Myocyte (in vitro differentiated cells): ENCODE data around the gene SH3BP1. TPM values are rescaled to one million over a fixed set of nuclear protein-coding genes. Genes with fewer than 3 reads are reported as not detected.
A peak's percentile ranks its signal among the peaks of the same experiment; 100 is the strongest.

Source experiments
- DNase-seq: peaks from one replicate; pipeline ENCODE4 v3.0.0-alpha.2; 2012; ENCODE audit warnings: low read depth
- total RNA-seq: library from RNA; depleted of rRNA; stranded (reverse); fragments of >200 nt; gene quantifications from 2 replicates; pipeline ENCODE4 v1.2.3, GENCODE V29; 2014

SH3BP1 gene
- total RNA-seq, 1 donor from 2014 or later, result not detected

GRCh38 chr22:37658133-37659065 is 18.9 kb downstream of the SH3BP1 start, which contains the start of gene PDXP:
Gene PDXP, plus strand, starts transcription at chr22:37658723. Its CDS starts 60 bp downstream, at chr22:37658783.
- peak; percentile 100 for DNase-seq

DNA sequence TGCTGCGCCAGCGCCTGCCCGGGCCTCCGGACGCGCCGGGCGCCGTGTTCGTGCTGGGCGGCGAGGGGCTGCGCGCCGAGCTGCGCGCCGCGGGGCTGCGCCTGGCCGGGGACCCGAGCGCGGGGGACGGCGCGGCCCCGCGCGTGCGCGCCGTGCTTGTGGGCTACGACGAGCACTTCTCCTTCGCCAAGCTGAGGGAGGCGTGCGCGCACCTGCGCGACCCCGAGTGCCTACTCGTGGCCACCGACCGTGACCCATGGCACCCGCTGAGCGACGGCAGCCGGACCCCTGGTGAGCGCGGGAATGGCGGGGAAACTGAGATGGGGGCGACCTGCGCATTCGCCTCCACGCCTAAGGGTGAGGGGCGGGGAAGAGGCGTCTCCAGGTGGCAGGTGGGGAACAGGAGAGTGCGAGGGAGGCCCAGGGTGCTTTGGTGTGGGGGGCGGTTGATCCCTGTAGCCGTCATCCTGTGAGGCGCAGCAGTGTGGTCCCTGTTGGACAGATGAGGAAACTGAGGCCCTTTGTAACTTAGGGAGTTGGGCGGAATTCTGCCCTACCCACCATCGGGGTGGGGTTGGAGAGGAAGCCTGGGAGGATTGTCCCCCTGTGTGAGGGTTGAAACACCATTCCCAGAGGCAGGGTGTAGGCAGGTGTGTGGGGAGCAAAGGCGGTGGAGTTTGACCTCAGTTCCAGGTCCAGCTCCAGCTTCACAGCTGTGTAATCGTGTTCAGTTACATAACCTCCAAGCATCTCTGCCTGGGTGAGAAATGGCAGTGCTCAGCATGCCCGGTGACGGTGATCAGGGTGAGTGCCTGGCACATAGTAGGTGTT is 19.8 kb downstream of the SH3BP1 start:
- no peak for DNase-seq

DNA sequence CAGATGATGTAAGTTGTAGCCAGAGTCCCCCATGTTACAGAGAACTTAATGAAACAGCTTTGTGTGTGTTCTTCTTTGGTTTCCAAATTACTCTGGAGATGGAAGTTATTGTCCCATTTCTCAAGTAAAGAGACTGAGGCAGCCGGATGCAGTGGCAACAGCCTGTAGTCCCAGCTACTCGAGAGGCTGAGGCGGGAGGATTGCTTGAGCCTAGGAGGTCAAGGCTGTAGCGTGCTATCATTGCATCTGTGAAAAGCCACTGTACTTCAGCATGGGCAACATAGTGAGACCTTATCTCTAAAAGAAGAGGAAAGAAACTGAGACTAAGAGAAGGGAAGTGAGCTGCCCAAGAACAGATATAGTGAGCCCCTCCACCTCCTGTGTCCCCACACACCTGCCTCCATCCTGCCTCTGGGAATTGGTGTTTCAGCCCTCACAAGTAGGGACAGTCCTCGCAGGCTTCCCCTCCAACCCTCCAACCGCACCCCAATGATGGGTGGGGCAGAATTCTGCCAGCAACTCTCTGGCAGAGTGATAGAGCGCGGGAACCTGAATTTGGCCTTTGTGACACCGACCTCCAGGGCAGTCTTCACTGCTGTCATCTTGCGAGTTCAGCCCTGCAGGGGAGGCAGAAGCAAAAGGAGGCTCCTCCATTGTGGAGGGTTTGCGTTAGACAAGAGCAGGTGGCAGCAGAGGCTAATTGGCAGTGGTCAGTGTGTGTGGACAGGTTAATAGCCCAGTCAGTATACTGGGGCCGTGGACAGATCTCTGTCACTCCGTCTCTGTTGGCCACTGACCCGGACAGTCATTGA is 20.6 kb downstream of the SH3BP1 start:
- DNase-seq, result no peak

DNA sequence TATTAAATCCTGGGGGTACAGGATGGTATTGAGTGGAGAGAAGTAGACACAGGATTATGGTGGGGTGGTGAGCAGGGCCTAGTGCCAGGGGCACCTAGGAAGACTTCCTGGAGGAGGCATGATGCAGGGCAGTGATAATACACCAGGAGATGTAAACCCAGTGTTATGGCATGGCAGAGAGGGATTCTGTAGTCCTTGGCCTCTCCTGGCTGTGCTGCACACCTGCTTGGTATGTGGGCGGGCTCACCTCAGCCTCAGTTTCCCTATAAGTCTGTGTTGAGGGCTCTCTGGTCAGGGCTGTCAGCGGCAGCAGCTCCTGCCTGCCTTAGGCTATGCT is 21.2 kb downstream of the SH3BP1 start:
- no peak for DNase-seq

GRCh38 chr22:37661160-37661924 is 21.9 kb downstream of the SH3BP1 start:
- peak; percentile 83 for DNase-seq

DNA sequence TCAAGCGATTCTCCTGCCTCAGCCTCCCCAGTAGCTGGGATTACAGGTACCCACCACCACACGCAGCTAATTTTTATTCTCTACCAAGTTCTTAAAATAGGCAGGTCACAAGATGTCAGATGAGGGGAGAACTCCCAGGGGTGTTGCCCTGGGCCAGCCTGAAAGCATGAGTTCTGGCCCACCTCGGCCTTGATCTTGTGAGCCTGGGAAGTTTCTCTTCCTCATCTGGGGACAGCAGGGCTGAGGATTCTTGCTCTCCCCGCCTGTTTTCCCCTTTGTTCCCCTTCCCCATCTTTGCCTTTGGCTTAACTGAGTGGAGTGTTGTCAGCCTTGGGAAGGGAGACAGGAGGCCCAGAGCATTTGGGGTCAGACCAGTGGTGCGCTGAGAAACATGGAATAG is 22.6 kb downstream of the SH3BP1 start:
- DNase-seq, result no peak

DNA sequence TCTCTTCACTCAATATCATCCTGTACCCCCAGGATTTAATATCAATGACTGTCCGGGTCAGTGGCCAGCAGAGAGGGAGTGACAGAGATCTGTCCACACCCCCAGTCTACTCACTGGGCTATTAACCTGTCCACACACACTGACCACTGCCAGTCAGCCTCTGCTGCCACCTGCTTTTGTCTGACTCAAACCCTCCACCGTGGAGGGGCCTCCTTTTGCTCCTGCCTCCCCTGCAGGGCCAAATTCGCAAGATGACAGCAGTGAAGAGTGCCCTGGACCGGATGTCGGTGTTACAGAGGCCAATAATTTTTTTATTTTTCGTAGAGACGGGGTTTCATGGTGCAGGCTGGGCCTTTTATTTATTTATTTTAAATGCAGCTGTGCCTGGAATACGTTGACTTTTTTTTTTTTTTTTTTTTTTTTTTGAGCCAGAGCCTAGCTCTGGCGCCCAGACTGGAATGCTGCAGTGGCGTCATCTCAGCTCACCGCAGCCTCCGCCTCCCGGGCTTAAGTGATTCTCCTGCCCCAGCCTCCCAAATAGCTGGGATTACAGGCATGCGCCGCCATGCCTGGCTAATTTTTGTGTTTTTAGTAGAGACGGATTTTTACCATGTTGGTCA is 24.2 kb downstream of the SH3BP1 start:
- DNase-seq, result peak; percentile 26

DNA sequence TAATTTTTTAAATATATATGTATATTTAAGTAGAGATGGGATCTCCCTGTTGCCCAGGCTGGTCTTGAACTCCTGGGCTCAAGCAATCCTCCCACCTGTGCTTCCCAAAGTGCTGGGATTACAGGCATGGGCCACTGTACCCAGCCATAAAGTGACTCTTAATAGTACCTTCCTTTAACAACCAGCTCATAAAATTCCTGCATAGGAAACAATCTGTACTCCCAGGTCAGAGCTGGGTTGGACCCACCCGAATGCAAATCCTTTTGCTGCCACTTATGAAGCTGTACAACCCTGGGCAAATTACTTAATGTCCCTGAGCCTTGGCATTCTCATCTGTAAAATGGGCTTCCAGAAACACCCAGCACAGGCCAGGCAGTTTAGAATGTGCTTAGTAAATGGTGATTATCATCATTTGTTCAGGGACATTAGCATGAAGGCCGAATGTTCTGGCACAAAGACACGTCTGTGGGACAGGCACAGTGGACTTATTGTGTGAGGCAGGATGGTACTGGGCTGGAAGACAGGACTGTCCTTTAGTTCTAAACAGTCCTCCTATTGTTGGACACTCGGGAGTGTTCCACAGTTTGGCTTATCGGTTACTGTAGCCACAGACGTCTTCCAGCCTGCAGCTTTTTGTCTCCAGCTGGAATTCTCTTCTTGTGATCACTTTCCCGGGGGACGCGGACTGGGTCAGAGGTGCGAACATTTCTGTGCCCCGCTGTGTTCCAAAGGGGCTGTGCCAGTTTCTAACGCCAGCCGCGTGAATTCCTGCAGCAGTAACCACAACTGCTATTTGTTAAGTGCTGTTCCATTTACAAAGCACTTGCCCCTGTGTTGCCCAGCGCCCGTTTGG is 25.0 kb downstream of the SH3BP1 start:
- DNase-seq, result no peak

GRCh38 chr22:37665487-37665886 is 26.0 kb downstream of the SH3BP1 start:
- no peak for DNase-seq

- no peak for DNase-seq
Observed at GRCh38 chr22:37669586-37669985, 30.1 kb downstream of the SH3BP1 start.

DNA sequence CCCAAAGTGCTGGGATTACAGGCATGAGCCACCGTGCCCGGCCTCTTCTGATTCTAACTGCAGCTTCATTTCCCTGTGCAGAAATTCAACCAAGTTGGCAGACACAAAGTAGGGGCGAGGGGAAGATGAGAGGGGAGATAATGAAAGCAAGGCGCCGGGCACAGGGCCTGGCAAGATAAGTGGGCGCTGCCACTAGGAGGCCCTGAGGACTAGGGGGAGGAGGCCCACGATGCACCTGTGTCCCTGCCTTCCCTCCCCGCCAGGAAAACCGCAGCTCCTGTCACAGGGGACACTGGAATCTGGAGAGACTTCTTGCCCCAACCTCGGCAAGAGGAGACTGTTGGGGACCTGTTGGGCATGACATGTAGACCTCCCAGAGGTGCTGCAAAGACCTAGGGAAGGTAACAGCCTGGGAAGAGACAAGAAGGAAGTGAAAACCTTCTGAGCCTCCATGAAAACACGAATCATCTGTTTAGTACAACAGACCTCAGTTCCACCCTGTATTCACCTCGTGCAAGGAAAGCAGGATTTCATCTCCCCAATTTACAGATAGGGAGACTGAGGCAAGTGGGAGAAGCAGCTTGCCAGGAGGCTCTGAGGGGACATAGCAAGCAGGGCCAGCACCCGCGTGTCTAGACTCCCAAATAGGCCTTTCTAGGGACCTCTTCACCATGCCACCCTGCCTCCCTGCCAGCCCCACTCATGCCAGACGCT is 32.9 kb downstream of the SH3BP1 start:
- DNase-seq, result no peak

GRCh38 chr22:37672920-37673455 is 33.5 kb downstream of the SH3BP1 start:
- no peak for DNase-seq

DNA sequence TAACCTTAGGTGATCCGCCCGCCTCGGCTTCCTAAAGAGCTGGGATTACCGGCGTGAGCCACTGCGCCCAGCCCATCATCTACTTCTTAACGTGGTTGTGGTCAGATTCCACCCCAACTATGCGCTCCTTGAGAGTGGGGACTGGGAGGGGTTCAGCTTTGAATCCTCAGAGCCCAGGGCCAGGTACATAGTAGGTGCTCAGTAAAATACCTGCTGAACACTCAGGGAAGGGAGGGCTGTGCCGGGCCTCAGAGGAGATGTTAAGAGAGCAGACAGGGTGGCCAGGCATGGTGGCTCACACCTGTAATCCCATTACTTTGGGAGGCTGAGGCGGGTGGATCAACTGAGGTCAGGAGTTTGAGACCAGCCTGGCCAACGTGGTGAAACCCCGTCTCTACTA is 34.8 kb downstream of the SH3BP1 start:
- no peak for DNase-seq

GRCh38 chr22:37674951-37675929 is 35.8 kb downstream of the SH3BP1 start, which contains the start of gene LGALS1:
Gene LGALS1, plus strand, starts transcription at chr22:37675636. Its CDS starts 67 bp downstream, at chr22:37675703.
- peak; percentile 99 for DNase-seq

DNA sequence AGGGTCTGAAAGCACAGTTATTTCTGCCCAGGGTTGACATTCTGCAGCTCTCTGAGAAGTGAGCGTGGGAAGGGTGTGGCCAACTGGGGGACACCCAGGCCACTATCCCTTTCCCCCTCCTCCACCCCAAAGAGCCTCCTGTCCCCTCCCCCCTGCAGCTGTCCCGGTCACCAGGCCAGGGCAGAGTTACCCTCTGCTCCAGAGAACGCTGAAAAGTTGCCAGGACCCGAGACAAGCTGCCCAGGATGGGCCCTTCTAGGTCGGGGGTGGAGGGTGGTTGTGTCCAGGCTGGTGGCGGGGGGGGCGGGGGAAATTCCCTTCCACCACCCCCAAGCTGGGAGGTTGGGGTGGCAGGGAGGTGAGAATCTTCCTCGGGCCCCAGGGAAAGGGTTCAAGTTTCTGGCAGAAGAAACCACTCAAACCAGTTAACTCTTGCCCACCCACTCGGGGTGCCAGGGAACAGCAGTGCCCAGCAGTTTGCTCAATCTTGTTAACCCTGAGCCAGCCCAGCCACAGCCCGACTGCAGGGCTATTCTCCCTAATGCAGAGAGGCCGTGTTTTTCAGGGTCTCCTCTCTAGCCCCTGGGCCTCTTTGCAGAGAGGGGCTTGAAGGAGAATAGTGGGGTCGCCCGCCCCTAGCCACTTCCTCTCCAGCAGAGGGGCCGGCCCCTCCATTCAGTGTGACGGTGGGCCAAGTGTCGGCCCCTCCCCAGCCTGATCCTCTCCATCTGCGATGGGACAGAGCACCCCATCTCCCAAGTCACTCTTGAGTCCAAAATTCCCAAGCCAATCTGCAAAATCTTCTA is 36.7 kb downstream of the SH3BP1 start:
- DNase-seq, result peak; percentile 96
